A673 (cell line): ENCODE measurements around the gene WDR45B.

Source experiments
- CTCF ChIP-seq: fragments of 300-800, 200-600 bp; sonication (generic); conservative IDR thresholded peaks from 2 replicates; pipeline ENCODE4 v1.5.1; 2017; ENCODE audit warnings: low read depth, mild to moderate bottlenecking, antibody characterized with exemption, low read length, moderate library complexity, mixed read lengths
- EZH2 ChIP-seq: fragments of 200-600 bp; sonication (generic); IDR thresholded peaks from 2 replicates; pipeline ENCODE4 v1.6.1; 2017; ENCODE audit warnings: borderline replicate concordance, low read depth, mild to moderate bottlenecking, mixed read lengths, antibody characterized with exemption, low read length; ENCODE audit not compliant: poor library complexity, severe bottlenecking

- TF ChIP-seq EZH2 (no peak), CTCF (no peak)
Observed at GRCh38 chr17:82655523-82655922, 7.3 kb upstream of the WDR45B start.
